HG03196 (cell line): ENCODE measurements around the gene TRIM66.

Experiments
- ATAC-seq: cut with Tn5 transposase; IDR thresholded peaks from one replicate; pipeline ENCODE4 v1.9.1; 2021; ENCODE audit not compliant: unreplicated experiment

The TRIM66 gene

GRCh38 chr11:8714622-8715225 lies 32.3 kb upstream of the TRIM66 start:
- no peak for ATAC-seq

- ATAC-seq, result no peak
Measured at GRCh38 chr11:8713760-8714454, 31.4 kb upstream of the TRIM66 start.

DNA sequence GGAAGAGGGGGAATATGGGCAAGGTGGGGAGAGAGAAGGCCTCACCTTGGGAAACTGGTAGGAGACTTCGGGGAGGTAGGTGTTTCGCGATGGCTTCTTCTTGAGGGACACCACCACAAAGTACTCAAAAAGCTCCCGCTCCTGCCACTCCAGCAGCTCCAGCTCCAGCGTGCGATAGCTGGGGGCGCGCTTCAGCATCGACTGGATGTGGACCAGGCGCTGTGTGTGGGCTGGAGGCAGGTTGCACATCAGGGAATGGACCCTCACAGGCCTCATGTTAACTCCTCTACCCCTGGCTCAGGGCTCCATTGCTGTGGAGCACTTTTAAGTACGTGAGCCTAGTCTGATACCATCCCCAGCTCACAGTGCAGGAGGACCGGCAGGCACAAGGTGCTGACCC lies 30.0 kb upstream of the TRIM66 start:
- ATAC-seq, result no peak

DNA sequence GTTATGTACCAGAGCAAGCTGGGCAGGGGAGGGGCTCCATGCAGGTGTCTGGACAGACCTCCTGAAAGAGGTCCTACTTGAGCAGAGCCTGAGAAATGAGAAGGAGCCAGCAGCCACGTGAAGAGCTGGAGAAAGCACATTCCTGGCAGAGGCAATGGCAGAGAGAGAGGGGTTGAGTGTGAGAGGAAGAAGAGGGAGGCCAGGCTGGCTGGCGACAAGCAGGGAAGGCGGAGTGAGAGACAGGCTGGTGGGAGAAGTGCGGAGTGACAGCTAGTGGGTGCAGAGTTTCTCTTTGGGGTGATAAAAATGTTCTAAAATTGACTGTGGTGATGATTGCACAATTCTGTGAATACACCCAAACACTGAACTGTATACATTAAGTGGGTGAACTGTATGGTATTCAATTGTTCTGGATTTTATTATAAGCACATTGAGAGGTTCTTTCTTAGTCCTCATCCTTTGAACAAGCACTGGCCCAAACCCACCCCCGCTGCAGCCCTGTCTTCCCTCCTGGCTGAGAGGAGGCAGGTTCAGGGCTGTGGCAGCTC lies 29.5 kb upstream of the TRIM66 start:
- ATAC-seq, result no peak

DNA sequence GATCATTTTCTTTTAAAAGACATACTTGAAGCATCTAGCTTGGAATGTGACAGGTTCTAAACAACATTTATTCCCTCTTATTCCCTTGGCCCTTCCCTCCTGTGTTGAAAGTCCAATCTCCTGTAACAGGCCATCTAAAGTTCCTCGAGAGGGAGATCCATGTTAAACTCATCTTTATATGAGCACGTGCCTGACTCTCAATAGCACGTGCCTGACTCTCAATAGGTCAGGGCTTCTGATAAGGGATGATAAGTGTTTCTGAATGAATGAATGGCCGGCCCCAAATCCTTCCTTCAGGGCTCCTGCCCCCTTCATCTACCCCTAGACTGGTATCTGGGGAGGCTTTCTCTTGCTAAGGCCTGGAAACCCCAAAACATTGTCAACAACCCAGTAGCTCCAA lies 27.3 kb upstream of the TRIM66 start:
- ATAC-seq, result no peak

- no peak for ATAC-seq
Measured at GRCh38 chr11:8709002-8709672, 26.7 kb upstream of the TRIM66 start.

- ATAC-seq, result no peak
Measured at GRCh38 chr11:8707541-8708191, 25.2 kb upstream of the TRIM66 start.

GRCh38 chr11:8706673-8707432 lies 24.4 kb upstream of the TRIM66 start:
- no peak for ATAC-seq

GRCh38 chr11:8705146-8705545 lies 22.7 kb upstream of the TRIM66 start:
- no peak for ATAC-seq

DNA sequence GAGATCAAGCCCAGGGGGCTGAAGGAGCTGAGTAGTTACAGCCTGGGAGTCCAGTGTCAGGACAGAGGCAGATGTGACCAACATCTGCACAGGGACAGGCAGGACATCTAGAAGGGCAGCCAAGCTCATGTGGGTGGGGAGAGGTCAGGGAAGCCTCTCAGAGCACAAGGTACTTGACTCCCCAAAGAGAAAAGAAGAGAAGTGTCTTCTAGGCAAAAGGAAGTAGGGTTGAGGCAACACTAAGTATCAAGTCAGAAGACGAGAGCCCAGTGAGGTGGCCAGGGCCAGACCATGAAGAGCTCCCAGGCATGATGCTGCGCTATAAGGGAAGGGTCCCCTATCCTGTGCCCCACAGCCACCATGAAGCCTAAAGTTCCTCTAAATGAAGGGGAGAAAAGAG lies 21.7 kb upstream of the TRIM66 start:
- no peak for ATAC-seq

GRCh38 chr11:8702598-8702915 lies 20.1 kb upstream of the TRIM66 start:
- no peak for ATAC-seq

DNA sequence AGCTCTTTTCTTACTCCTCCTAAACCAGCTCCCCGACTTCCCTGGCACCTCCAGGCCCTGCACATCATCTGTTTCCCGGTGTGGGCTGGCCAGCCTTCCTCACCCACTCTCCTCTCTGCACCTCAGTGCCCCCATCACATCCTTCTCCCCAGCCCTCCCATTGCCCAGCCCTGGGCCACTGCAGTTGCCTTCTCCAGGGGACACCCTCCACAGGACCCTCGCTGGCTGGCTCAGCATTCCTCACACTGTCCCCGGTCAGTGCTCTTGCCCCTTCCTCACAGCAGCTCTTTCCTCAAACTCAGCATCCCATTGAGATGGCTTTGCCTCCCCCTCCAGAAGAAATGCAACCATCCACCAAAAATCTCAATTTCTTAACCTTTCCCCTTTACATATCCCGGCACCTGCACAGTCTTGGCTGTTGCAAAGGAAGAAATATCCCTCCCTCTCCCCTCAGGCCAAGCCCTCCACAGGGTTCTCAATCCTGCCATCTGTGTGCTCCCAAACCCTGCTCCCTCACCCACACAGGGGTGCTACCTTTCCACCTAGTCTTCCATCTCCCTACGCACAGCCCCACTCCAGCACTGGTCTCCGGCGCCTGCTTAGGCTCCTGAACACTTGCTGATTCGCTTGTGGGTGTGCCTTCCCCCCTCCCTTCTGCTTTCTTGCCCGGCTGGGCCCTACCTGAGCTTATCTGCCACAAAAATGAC lies 19.6 kb upstream of the TRIM66 start:
- ATAC-seq, result no peak

DNA sequence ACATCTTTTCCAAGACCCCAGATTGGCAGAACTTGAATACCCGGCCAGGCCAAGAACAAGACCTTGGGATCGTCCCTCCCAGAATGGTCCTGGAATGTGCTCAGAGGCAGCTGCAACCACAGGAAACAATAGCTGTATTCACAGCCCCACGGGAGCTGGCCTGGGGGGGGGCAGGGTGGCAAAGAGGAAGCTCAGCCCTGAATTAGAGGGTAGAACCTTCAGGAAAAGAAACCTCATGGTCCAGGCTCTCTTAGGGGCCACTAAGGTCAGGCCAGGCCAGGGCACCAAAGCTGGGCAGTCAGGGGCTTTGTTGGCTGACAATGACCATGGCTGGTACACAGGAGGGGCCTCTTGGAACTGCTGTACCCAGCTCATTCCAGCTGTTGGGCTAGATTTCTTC lies 17.4 kb upstream of the TRIM66 start:
- no peak for ATAC-seq

GRCh38 chr11:8698917-8699441 lies 16.5 kb upstream of the TRIM66 start:
- no peak for ATAC-seq

DNA sequence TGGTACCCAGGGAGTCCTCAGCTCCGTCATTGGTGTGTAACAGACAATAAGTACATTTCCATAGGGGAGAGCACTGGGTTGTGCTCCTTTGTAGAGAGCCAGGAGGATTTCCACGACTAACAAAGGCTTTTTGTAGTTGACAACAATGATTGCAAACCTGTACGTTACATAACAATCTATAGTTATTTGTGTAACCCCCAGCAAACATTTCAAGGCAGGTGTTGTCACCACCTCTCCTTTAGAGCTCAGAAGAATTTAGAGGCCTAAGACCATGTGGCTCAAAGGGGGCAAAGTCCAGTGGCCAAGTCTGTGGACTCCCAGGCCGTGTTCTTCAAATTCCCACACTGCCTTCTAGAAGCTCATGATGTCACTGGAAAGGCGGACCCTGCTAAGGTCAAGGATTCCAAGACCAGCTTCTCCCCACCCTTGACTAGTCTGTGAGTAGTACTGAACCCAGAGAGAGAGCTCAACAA lies 15.9 kb upstream of the TRIM66 start:
- no peak for ATAC-seq

DNA sequence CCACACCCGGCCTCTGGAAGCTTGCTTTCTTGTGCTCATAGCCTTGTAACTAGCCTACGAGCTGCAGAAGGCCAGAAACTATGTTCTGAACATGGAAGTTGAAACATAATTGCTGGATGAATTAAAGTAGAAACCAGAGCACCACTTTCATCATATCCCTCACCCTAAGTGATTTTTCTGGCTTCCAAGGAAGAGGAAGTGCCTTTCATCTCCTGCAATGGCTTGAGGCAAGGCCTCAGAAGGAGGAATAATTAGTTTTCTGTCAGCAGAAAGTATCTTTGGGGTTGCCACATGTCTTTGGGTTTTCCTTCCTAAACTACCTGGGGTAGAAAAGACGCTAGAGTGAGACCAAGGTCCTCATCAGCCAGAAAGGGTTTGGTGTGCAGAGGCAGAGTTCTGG lies 14.6 kb upstream of the TRIM66 start:
- ATAC-seq, result no peak

DNA sequence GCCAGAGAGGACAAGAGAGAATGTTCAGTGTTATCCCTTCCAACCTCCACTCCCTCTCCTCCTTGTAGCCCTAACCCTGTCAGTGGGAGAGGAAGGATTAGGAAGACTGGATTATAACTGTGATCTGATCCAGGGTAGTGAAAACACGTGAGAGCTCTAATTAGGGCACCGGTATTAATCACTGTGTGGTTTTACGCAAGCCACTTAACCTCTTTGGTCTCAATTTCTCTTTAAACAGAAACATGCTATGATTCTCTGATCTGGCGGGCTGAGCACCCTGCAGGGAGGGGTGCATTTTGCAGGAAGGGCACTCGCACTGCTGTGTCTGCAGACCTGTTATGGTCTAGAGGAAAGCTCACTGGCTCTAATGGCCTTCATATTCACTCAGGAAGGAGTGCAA lies 11.7 kb upstream of the TRIM66 start:
- ATAC-seq, result no peak

DNA sequence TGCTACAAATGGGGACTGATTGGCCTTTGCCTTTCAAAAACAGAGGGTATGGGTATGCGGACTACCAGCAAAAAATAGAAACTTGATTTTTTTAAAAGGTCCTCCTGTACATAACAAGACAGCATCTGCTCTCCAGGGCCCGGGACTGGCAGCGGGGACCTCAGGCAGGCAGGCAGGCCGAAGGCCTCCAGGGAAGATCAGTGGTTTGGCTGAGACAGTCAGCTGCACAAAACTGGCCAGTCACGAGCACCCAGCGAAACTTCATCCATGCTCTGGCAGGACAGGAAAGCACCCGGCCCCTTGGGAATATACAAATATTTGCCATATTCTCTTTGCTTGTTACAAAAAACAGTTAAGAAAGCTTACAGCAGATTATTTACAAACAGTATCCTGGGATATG lies 11.1 kb upstream of the TRIM66 start:
- no peak for ATAC-seq

GRCh38 chr11:8693010-8693551 lies 10.6 kb upstream of the TRIM66 start:
- ATAC-seq, result no peak

DNA sequence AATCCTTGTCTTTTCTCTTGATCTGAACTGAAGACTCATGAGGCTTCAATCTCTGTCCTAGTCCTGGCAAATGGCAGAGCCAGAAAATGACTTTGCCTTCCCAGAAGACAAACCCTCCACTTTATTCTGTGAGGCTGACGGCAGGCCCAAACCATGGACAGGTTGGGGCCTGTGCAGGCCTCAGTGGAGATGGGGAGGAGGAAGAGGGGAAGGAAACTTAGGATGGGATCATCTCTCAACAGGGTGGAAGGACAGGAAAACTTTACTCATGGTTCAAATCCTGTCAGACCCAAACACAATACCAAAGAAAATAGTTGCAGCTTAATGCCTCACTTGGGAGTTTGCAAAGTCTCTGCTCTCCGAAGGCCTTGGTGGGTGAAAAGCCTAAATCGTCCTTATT lies 10.0 kb upstream of the TRIM66 start:
- ATAC-seq, result no peak
